ENCODE data around the gene RBFA.
"Not testable (repeated sequence)": the region's sequence is repeated elsewhere in the genome, so short reads cannot be mapped to it uniquely, and the experiment has no call there.

The RBFA gene

GRCh38 chr18:80027719-80028118, 6.5 kb upstream of the RBFA start:
- H3K4me3 ChIP-seq (ENCODE audit: low read depth, low read length), result not testable (repeated sequence)

GRCh38 chr18:80029690-80030089, 4.5 kb upstream of the RBFA start:
- H3K4me3 ChIP-seq (ENCODE audit: low read depth, low read length), result no peak overlapping the region

GRCh38 chr18:80033181-80034067, 810 bp upstream of the RBFA start:
- H3K4me3 ChIP-seq (ENCODE audit: low read depth, low read length), result peak overlapping the region; percentile 72

GRCh38 chr18:80034852-80035406, 695 bp downstream of the RBFA start:
- H3K4me3 ChIP-seq (ENCODE audit: low read depth, low read length), result peak overlapping the region; percentile 73

GRCh38 chr18:80035997-80036396, 1.8 kb downstream of the RBFA start:
- no peak overlapping the region for H3K4me3 ChIP-seq (ENCODE audit: low read depth, low read length)

GRCh38 chr18:80037300-80037699, 3.1 kb downstream of the RBFA start:
- no peak overlapping the region for H3K4me3 ChIP-seq (ENCODE audit: low read depth, low read length)

GRCh38 chr18:80037869-80038630, 3.8 kb downstream of the RBFA start:
- no peak overlapping the region for H3K4me3 ChIP-seq (ENCODE audit: low read depth, low read length)

GRCh38 chr18:80040515-80040914, 6.3 kb downstream of the RBFA start:
- no peak overlapping the region for H3K4me3 ChIP-seq (ENCODE audit: low read depth, low read length)

GRCh38 chr18:80041424-80041823, 7.2 kb downstream of the RBFA start:
- H3K4me3 ChIP-seq (ENCODE audit: low read depth, low read length), result no peak overlapping the region

GRCh38 chr18:80042785-80043184, 8.6 kb downstream of the RBFA start:
- H3K4me3 ChIP-seq (ENCODE audit: low read depth, low read length), result no peak overlapping the region

GRCh38 chr18:80044072-80044471, 9.8 kb downstream of the RBFA start:
- H3K4me3 ChIP-seq (ENCODE audit: low read depth, low read length), result no peak overlapping the region

- no peak overlapping the region for H3K4me3 ChIP-seq (ENCODE audit: low read depth, low read length)
These were observed 11.8 kb downstream of the RBFA start for GRCh38 chr18:80046011-80046410.

- no peak overlapping the region for H3K4me3 ChIP-seq (ENCODE audit: low read depth, low read length)
These were observed 12.2 kb downstream of the RBFA start for GRCh38 chr18:80046431-80046830.

- H3K4me3 ChIP-seq (ENCODE audit: low read depth, low read length), result no peak overlapping the region
These were observed 12.8 kb downstream of the RBFA start for GRCh38 chr18:80046961-80047541.

- H3K4me3 ChIP-seq (ENCODE audit: low read depth, low read length), result no peak overlapping the region
These were observed 16.6 kb downstream of the RBFA start for GRCh38 chr18:80050797-80051196.

GRCh38 chr18:80056095-80056494, 21.9 kb downstream of the RBFA start:
- H3K4me3 ChIP-seq (ENCODE audit: low read depth, low read length), result no peak overlapping the region

GRCh38 chr18:80059945-80060344, 25.7 kb downstream of the RBFA start:
- no peak overlapping the region for H3K4me3 ChIP-seq (ENCODE audit: low read depth, low read length)

- no peak overlapping the region for H3K4me3 ChIP-seq (ENCODE audit: low read depth, low read length)
These were observed 31.5 kb downstream of the RBFA start for GRCh38 chr18:80065705-80066104.

GRCh38 chr18:80067321-80067720, 33.1 kb downstream of the RBFA start:
- no peak overlapping the region for H3K4me3 ChIP-seq (ENCODE audit: low read depth, low read length)

GRCh38 chr18:80067897-80068296, 33.7 kb downstream of the RBFA start:
- H3K4me3 ChIP-seq (ENCODE audit: low read depth, low read length), result no peak overlapping the region

- H3K4me3 ChIP-seq (ENCODE audit: low read depth, low read length), result no peak overlapping the region
These were observed 34.5 kb downstream of the RBFA start for GRCh38 chr18:80068571-80069272.

Data from iPS-11a (cell line).